HL-60 (cell line): Measurements from ENCODE around the gene CD40LG.

Source experiments
- CTCF ChIP-seq: IDR thresholded peaks from one replicate; pipeline ENCODE4 v1.5.1; 2011; ENCODE audit warnings: low read length, control low read depth, inconsistent platforms; ENCODE audit not compliant: insufficient read depth
- POLR2AphosphoS5 ChIP-seq: IDR thresholded peaks from 2 replicates; pipeline ENCODE4 v1.6.1; 2012; ENCODE audit warnings: low read depth

- TF ChIP-seq CTCF = no peak
- no peak for TF ChIP-seq POLR2AphosphoS5
Observed at GRCh38 chrX:136650811-136651210, 2.9 kb downstream of the CD40LG start.
